HG02642 (cell line): ENCODE measurements around the gene BACE2.
"Not testable (repeated sequence)": the region's sequence is repeated elsewhere in the genome, so short reads cannot be mapped to it uniquely, and the experiment has no call there.

ENCODE experiments used
- ATAC-seq: cut with Tn5 transposase; IDR thresholded peaks from one replicate; pipeline ENCODE4 v1.9.1; 2021; ENCODE audit warnings: mild to moderate bottlenecking; ENCODE audit not compliant: unreplicated experiment, poor library complexity

The BACE2 gene

GRCh38 chr21:41233916-41234315, 66.0 kb downstream of the BACE2 start:
- no peak for ATAC-seq

GRCh38 chr21:41234569-41234968, 66.6 kb downstream of the BACE2 start:
- no peak for ATAC-seq

- ATAC-seq = no peak
These were observed 67.2 kb downstream of the BACE2 start for GRCh38 chr21:41235201-41235600.

- no peak for ATAC-seq
These were observed 68.5 kb downstream of the BACE2 start for GRCh38 chr21:41236352-41236973.

- not testable (repeated sequence) for ATAC-seq
These were observed 70.3 kb downstream of the BACE2 start for GRCh38 chr21:41238081-41238796.

GRCh38 chr21:41240040-41240439, 72.1 kb downstream of the BACE2 start:
- no peak for ATAC-seq

GRCh38 chr21:41241341-41241740, 73.4 kb downstream of the BACE2 start:
- no peak for ATAC-seq

- ATAC-seq = no peak
These were observed 74.4 kb downstream of the BACE2 start for GRCh38 chr21:41242238-41242829.

GRCh38 chr21:41243107-41243506, 75.1 kb downstream of the BACE2 start:
- ATAC-seq = no peak

GRCh38 chr21:41244266-41244880, 76.4 kb downstream of the BACE2 start:
- ATAC-seq = not testable (repeated sequence)

GRCh38 chr21:41245509-41246135, 77.7 kb downstream of the BACE2 start:
- ATAC-seq = no peak

GRCh38 chr21:41246808-41247207, 78.8 kb downstream of the BACE2 start:
- ATAC-seq = no peak

GRCh38 chr21:41247561-41248545, 79.9 kb downstream of the BACE2 start:
- ATAC-seq = no peak

GRCh38 chr21:41249476-41249875, 81.5 kb downstream of the BACE2 start:
- ATAC-seq = no peak

- no peak for ATAC-seq
These were observed 82.6 kb downstream of the BACE2 start for GRCh38 chr21:41250519-41250918.

GRCh38 chr21:41251961-41252642, 84.1 kb downstream of the BACE2 start:
- ATAC-seq = no peak

- ATAC-seq = no peak
These were observed 86.2 kb downstream of the BACE2 start for GRCh38 chr21:41254090-41254700.

GRCh38 chr21:41255190-41255589, 87.2 kb downstream of the BACE2 start:
- no peak for ATAC-seq

- not testable (repeated sequence) for ATAC-seq
These were observed 88.3 kb downstream of the BACE2 start for GRCh38 chr21:41256231-41256630.
